Nephron (organoid): ENCODE results near the gene SP2.
"Not testable (repeated sequence)": the region's sequence is repeated elsewhere in the genome, so short reads cannot be mapped to it uniquely, and the experiment has no call there.

Experiments
- H3K27ac Mint-ChIP-seq, 3 experiments: 2 replicates each; pipeline ENCODE4 v1.8.0; 2020; ENCODE audit warnings: mixed read lengths in 3 of 3, mild to moderate bottlenecking in 2 of 3, moderate library complexity in 1 of 3
- H3K27me3 Mint-ChIP-seq: 2 replicates; pipeline ENCODE4 v1.8.0; 2021; ENCODE audit warnings: low read depth, mild to moderate bottlenecking, moderate library complexity, mixed read lengths
- H3K36me3 Mint-ChIP-seq: 2 replicates; pipeline ENCODE4 v1.8.0; 2020; ENCODE audit warnings: low read depth, mixed read lengths
- H3K4me1 Mint-ChIP-seq: 2 replicates; pipeline ENCODE4 v1.8.0; 2020; ENCODE audit warnings: mixed read lengths
- H3K4me3 Mint-ChIP-seq, 3 experiments: 2 replicates each; pipeline ENCODE4 v1.8.0; 2020; ENCODE audit warnings: mild to moderate bottlenecking in 3 of 3, mixed read lengths in 3 of 3, moderate library complexity in 2 of 3
- H3K9me3 Mint-ChIP-seq: 2 replicates; pipeline ENCODE4 v1.8.0; 2020; ENCODE audit warnings: mixed read lengths
- CTCF ChIP-seq, 3 experiments: fragments of 200-600 bp; sonication (generic); IDR thresholded peaks; one replicate each; pipeline ENCODE4 v1.5.0; 2021; ENCODE audit warnings: antibody characterized with exemption in 3 of 3; ENCODE audit not compliant: unreplicated experiment in 3 of 3

SP2 gene

GRCh38 chr17:47927821-47928400 is 31.9 kb downstream of the SP2 start:
- H3K9me3 Mint-ChIP-seq: no peaks in the 10 kb centered on the region
- H3K27me3 Mint-ChIP-seq: no peaks in the 10 kb centered on the region
- no peak overlapping the region for H3K4me3 Mint-ChIP-seq
- no peak for TF ChIP-seq CTCF (IDR thresholded peaks at IDR 0.05; ENCODE audit: unreplicated experiment in 3 of 3)
- no peak overlapping the region for H3K27ac Mint-ChIP-seq
- peaks cover 63% of the 10 kb centered on the region for H3K36me3 Mint-ChIP-seq
- no peaks in the 10 kb centered on the region for H3K4me1 Mint-ChIP-seq

- Mint-ChIP-seq H3K4me1 (no peaks in the 10 kb centered on the region), H3K27ac (no peak overlapping the region), H3K27me3 (no peaks in the 10 kb centered on the region), H3K36me3 (peaks cover 58% of the 10 kb centered on the region), H3K4me3 (no peak overlapping the region), H3K9me3 (no peaks in the 10 kb centered on the region)
- no peak for TF ChIP-seq CTCF (IDR thresholded peaks at IDR 0.05; ENCODE audit: unreplicated experiment in 3 of 3)
Measured at GRCh38 chr17:47928415-47928814, 32.4 kb downstream of the SP2 start.

GRCh38 chr17:47929218-47930000 is 33.4 kb downstream of the SP2 start:
- no peak for TF ChIP-seq CTCF (IDR thresholded peaks at IDR 0.05; ENCODE audit: unreplicated experiment in 3 of 3)
- Mint-ChIP-seq H3K36me3 (peaks cover 50% of the 10 kb centered on the region), H3K4me3 (no peak overlapping the region), H3K4me1 (no peaks in the 10 kb centered on the region), H3K27me3 (no peaks in the 10 kb centered on the region), H3K27ac (no peak overlapping the region), H3K9me3 (no peaks in the 10 kb centered on the region)

GRCh38 chr17:47931848-47932247 is 35.8 kb downstream of the SP2 start:
- H3K9me3 Mint-ChIP-seq: no peaks in the 10 kb centered on the region

GRCh38 chr17:47934856-47935255 is 38.8 kb downstream of the SP2 start:
- Mint-ChIP-seq H3K36me3 (peaks cover 17% of the 10 kb centered on the region), H3K27ac (no peak overlapping the region), H3K4me3 (no peak overlapping the region), H3K4me1 (no peaks in the 10 kb centered on the region), H3K27me3 (no peaks in the 10 kb centered on the region), H3K9me3 (no peaks in the 10 kb centered on the region)
- TF ChIP-seq CTCF (IDR thresholded peaks at IDR 0.05; ENCODE audit: unreplicated experiment in 3 of 3): no peak

More at GRCh38 chr17:47931848-47932247, 35.8 kb downstream of the SP2 start:
- no peak for TF ChIP-seq CTCF (IDR thresholded peaks at IDR 0.05; ENCODE audit: unreplicated experiment in 3 of 3)
- H3K27ac Mint-ChIP-seq: no peak overlapping the region
- H3K4me3 Mint-ChIP-seq: no peak overlapping the region
- H3K36me3 Mint-ChIP-seq: peaks cover 39% of the 10 kb centered on the region
- H3K4me1 Mint-ChIP-seq: no peaks in the 10 kb centered on the region
- H3K27me3 Mint-ChIP-seq: no peaks in the 10 kb centered on the region

- H3K9me3 Mint-ChIP-seq, H3K4me1 Mint-ChIP-seq, H3K27ac Mint-ChIP-seq, H3K27me3 Mint-ChIP-seq, H3K4me3 Mint-ChIP-seq: not testable (repeated sequence)
- H3K36me3 Mint-ChIP-seq: peaks cover 11% of the 10 kb centered on the region
Measured at GRCh38 chr17:47935468-47935867, 39.4 kb downstream of the SP2 start.
